ENCODE data around the gene NEMP1. TPM values are rescaled to one million over a fixed set of nuclear protein-coding genes. Genes with fewer than 3 reads are reported as not detected.

The NEMP1 gene
- total RNA-seq, 1 donor from 2014 or later: 7.1 TPM

DNA sequence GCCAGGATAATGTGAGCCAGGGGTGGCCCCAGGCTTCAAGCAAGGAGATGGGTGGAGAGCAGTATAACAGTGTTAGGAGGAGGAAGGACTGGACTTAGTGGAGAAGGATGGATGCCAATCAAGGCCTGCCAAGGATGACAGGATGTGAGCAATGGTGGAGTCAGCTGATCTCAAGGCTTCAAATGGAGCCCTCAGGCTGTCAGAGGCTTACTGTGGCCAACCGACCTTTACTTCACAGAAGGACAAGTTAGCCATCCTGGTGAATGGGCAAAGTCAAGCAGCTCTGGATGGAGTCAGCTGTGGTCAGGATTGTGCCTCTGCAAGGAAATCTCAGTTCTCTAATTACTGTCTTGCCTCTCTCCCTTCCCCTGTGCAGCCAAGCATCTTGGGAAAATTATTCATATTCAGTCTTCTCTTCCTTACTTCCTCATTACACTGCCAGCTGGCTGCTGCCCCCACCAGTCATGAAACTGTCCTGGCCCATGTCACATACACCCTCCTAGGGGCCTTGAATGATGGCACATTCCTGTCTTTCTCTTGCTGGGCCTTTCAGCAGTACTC is 40.2 kb upstream of the NEMP1 start:
- Histone ChIP-seq H3K4me1 (no peaks in the 10 kb centered on the region), H3K36me3 (no peaks in the 10 kb centered on the region), H3K27ac (no peak overlapping the region), H3K9me3 (no peaks in the 10 kb centered on the region), H3K27me3 (no peaks in the 10 kb centered on the region), H3K4me3 (no peak overlapping the region)
- intact Hi-C loops (cut with DNase I): loop anchor here (2.0 kb wide), 1 partner anchor 52 kb away; no protein-coding TSS in a partner anchor
- TF ChIP-seq POLR2AphosphoS5 (IDR thresholded peaks at IDR 0.05; ENCODE audit: insufficient read depth in 1 of 2, low read depth in 1 of 2) (no peak), POLR2A (IDR thresholded peaks at IDR 0.05) (no peak)
- TF ChIP-seq, protein P1, sequence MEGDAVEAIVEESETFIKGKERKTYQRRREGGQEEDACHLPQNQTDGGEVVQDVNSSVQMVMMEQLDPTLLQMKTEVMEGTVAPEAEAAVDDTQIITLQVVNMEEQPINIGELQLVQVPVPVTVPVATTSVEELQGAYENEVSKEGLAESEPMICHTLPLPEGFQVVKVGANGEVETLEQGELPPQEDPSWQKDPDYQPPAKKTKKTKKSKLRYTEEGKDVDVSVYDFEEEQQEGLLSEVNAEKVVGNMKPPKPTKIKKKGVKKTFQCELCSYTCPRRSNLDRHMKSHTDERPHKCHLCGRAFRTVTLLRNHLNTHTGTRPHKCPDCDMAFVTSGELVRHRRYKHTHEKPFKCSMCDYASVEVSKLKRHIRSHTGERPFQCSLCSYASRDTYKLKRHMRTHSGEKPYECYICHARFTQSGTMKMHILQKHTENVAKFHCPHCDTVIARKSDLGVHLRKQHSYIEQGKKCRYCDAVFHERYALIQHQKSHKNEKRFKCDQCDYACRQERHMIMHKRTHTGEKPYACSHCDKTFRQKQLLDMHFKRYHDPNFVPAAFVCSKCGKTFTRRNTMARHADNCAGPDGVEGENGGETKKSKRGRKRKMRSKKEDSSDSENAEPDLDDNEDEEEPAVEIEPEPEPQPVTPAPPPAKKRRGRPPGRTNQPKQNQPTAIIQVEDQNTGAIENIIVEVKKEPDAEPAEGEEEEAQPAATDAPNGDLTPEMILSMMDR (IDR thresholded peaks at IDR 0.05): no peak
- DNase-seq (ENCODE audit: extremely low spot score in 2 of 2): peak in 1 of 2 donors; percentile 65

DNA sequence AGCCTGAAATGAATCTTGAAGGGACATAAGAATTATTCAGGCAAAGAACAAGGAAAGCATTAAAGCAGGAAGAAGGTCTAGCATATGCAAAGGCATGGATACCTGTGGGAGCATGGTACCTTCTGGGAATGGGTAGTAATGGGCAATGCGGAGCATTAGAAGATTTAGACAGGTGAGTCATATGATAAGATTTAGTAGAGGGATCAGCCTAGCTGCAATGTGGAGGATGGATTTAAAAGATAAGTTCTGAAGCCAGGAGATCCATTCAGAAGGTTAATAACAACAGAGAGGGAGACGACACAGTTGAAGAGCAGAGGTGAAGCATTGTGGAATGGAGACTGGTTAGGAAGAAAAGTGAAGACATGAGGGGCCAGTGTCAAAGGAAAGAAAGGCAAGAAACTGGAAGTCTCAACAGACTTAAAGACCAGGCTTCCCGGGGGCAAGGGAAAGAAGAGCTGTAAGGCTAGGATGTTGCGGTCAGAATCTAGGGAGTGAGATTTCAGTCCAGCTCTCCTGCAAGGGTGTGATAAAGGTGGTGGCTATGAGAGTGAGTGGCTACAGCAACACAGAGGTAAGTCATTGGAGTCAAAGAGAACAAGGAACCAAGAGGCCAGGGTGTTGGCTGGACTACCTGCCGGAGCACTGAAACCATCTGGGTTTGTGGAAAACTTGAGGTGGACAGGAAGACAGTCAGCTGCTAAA is 38.1 kb upstream of the NEMP1 start:
- peaks cover 9% of the 10 kb centered on the region for H3K4me1 ChIP-seq
- no peaks in the 10 kb centered on the region for H3K27me3 ChIP-seq
- peak in 1 of 2 donors; percentile 80 for DNase-seq (ENCODE audit: extremely low spot score in 2 of 2)
- H3K4me3 ChIP-seq: no peak overlapping the region
- TF ChIP-seq POLR2AphosphoS5 (IDR thresholded peaks at IDR 0.05; ENCODE audit: insufficient read depth in 1 of 2, low read depth in 1 of 2): no peak
- TF ChIP-seq, protein P1 (IDR thresholded peaks at IDR 0.05): no peak
- no peaks in the 10 kb centered on the region for H3K36me3 ChIP-seq
- H3K27ac ChIP-seq: no peak overlapping the region
- intact Hi-C loops (cut with DNase I): no loop called here
- H3K9me3 ChIP-seq: no peaks in the 10 kb centered on the region

DNA sequence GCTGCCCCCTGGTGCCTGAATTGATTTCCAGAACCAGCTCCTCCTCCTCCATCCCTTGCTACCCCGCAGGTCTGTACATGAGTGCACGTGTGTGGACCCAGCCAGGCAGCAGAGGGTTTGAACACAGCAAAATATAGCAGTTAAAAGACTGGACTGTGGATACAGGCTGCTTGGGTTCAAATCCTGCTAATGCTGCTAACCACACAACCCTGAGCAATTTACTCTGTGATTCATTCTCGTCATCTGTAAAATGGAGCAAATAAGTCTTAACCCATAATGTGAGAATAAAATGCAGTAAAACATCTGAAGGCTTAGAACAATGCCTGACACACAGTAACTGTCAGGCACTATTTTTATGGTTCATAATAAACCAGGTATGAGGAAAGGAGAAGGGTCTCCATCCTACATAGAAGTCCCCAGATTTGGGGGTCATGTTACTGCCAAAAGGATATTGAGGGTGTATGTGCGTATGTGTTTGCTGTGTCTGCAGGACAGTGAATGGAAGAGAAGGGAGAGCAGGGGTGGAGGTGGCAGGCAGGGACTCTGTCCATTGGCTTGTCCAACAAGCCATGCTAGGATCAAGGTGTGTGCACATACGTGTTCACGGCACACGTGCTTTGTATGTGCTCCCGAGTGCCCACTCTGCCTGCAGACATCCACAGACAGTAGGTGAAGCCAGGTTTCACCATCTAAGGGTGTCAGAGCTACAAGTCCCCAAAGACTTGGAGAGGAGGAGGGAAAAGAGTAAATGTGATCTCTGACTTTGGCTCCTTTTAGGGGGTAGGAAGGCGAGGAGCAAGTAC is 34.1 kb upstream of the NEMP1 start:
- intact Hi-C loops (cut with DNase I): loop anchor here (2.0 kb wide), 1 partner anchor 44 kb away; no protein-coding TSS in a partner anchor
- Histone ChIP-seq H3K4me1 (peaks cover 33% of the 10 kb centered on the region), H3K4me3 (peak overlapping the region; percentile 61 to 90), H3K9me3 (no peaks in the 10 kb centered on the region), H3K27me3 (no peaks in the 10 kb centered on the region), H3K27ac (peak overlapping the region; percentile 100), H3K36me3 (peaks cover 0 to 7% of the 10 kb centered on the region in 2 donors)
- TF ChIP-seq POLR2AphosphoS5 (IDR thresholded peaks at IDR 0.05; ENCODE audit: insufficient read depth in 1 of 2, low read depth in 1 of 2): no peak
- TF ChIP-seq, protein P1 (IDR thresholded peaks at IDR 0.05): no peak
- no peak for TF ChIP-seq POLR2A (IDR thresholded peaks at IDR 0.05)
- DNase-seq (ENCODE audit: extremely low spot score in 2 of 2): peak in 1 of 2 donors; percentile 87

DNA sequence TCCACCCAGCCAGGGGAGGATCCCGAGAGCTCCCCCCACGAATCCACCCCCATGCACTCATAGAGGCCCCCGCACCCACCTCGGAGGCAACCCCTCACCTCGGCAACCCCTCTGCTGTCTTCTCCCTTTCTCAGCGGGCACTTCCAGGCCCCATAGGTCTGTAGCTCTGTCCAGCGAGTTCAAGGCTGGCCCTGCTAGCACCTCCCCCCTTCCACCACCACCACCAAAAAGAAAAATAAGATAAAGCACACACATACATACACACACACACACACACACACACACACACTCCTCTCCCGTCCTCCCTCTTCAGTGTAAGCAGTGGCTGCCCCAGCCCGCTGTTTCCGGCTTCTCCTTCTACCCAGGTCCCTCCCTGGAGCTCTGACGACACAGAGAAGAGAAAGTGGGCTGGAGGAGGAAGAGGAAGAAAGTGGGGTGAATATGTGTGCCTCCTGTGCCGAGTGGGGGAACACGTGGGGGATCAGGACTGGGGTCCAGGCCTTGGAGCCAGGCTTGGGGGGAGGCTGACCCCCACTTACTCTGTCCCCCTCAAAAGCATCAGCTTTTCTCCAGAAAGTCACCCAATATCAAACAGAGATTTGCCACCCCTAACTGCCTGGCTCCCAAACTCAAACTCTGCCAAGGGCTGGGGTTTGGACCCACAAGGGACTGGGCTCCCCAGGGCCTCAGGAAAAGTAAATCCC is 32.6 kb upstream of the NEMP1 start, which contains the start of gene STAT6:
Gene STAT6 (minus strand): TSS at position 332 of the 704 bp plus-strand sequence. CDS start 3,084 bp downstream, outside the sequence.
- H3K36me3 ChIP-seq: peaks cover 0 to 21% of the 10 kb centered on the region in 2 donors
- peak within 1 kb of the TSS; percentile 61 to 90 for H3K4me3 ChIP-seq
- intact Hi-C loops (cut with DNase I): no loop called here
- H3K27ac ChIP-seq: peak within 1 kb of the TSS; percentile 100
- no peaks in the 10 kb centered on the region for H3K9me3 ChIP-seq
- TF ChIP-seq POLR2AphosphoS5 (IDR thresholded peaks at IDR 0.05; ENCODE audit: insufficient read depth in 1 of 2, low read depth in 1 of 2): no peak
- TF ChIP-seq, protein P1 (IDR thresholded peaks at IDR 0.05): peak in 1 of 3 experiments; percentile 3
- peak in 1 of 2 donors; percentile 52 for TF ChIP-seq POLR2A (IDR thresholded peaks at IDR 0.05)
- H3K27me3 ChIP-seq: no peaks in the 10 kb centered on the region
- peak in 1 of 2 donors; percentile 96 for DNase-seq (ENCODE audit: extremely low spot score in 2 of 2)
- H3K4me1 ChIP-seq: peaks cover 41% of the 10 kb centered on the region

Data from vagina (tissue), 2 donors.